OCI-LY7 (cell line): ENCODE results near the gene ATG10.

Experiments used
- CTCF ChIP-seq: fragments of 200-600 bp; sonication (generic); conservative IDR thresholded peaks from 2 replicates; pipeline ENCODE4 v1.5.1; 2014; ENCODE audit warnings: mild to moderate bottlenecking, antibody characterized with exemption, low read length, moderate library complexity, mixed read lengths
- EZH2phosphoT487 ChIP-seq: fragments of 200-600 bp; sonication (generic); IDR thresholded peaks from 2 replicates; pipeline ENCODE4 v1.6.1; 2018; ENCODE audit warnings: low read depth, borderline replicate concordance, mild to moderate bottlenecking, mixed run types, antibody characterized with exemption, low read length, moderate library complexity, mixed read lengths

GRCh38 chr5:82174128-82174918 lies 202.5 kb downstream of the ATG10 start:
- peak; percentile 98 for TF ChIP-seq CTCF
- no peak for TF ChIP-seq EZH2phosphoT487
